Stimulated activated CD8-positive, alpha-beta memory T cell treated with anti-CD3 and anti-CD28 coated beads, Interleukin-7, amount 100 ng/mL, for 48 hours (primary cell): Measurements from ENCODE around the gene ATP10D.
"Not testable (repeated sequence)": the region's sequence is repeated elsewhere in the genome, so short reads cannot be mapped to it uniquely, and the experiment has no call there.

ENCODE experiments used
- DNase-seq, 2 donors: peaks; one replicate each; pipeline ENCODE4 v3.0.0-alpha.2; 2020; ENCODE audit warnings: low read depth in 1 of 2; ENCODE audit errors: extremely low read depth in 1 of 2

The ATP10D gene

DNA sequence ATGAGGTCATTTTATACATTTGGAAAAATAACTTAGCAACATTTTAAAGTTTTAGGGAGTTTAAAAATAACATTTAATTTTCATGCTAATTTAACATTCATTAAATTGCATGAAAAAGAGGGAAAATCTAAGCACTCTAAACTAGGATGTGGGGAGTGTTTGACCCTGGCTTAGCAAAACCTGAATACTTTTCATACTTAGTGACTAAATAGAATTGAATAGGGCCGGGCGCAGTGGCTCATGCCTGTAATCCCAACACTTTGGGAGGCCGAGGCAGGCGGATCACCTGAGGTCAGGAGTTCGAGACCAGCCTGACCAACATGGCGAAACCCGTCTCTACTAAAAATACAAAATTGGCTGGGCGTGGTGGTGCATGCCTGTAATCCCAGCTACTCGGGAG is 1.7 kb downstream of the ATP10D start:
- DNase-seq, result not testable (repeated sequence)

- DNase-seq, result no peak
Observed at GRCh38 chr4:47488706-47489105, 3.6 kb downstream of the ATP10D start.

DNA sequence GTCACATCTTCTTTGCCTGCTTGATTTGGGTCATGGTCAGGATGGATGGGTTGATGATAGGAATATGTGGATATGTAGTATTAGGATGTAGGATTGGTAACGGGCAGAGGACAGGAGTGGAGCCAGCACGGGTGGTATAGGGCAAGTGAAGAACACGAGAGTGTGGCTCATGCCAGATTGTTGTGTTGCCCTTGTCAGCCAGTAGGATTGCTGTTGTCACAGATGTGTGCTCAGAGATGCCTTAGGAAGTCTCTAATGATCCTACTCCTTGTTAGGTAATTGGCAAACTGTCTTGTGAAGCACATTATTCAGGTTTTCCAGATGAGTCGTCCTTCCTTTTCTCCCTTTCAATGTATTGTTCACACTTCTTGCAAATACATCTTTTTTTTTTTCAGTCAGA is 5.5 kb downstream of the ATP10D start:
- DNase-seq, result no peak

DNA sequence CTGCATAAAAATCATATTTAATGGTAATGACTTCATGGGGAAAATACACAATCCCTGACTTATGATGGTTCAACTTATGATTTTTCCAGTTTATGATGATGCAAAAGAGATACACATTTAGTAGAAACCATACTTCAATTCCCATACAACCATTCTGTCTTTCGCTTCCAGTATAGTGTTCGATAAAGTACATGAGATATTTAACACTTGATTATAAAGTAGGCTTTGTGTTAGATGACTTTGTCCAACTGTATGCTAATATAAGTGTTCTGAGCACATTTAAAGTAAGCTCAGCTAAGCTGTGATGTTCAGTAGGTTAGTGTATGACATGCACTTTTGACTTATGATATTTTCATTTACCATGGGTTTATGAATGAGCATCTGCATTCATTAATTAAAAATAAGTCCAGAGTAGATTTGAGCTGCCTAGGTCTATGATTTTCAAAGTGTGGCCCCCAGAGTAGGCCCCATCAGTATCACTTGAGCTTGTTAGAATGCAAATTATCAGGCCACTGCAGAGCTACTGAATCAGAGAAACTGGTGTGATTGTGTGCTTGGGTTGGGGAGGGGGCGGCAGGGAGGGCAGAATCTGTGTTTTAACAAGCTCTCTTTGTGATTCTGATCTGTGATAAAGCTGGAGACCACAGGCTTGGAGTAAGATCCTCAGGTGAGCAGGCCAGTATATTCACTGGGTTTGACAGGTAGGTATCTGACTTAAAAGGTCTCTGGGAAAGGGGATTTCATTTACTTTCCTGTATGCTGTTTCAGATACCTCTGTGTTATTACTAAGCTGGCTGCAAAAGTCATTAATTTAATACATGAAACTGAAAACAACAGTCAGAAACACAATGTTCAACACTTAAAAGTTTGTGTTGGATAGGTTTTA is 8.4 kb downstream of the ATP10D start:
- DNase-seq, result no peak

GRCh38 chr4:47494124-47494430 is 9.0 kb downstream of the ATP10D start:
- no peak for DNase-seq

- no peak for DNase-seq
Observed at GRCh38 chr4:47498899-47499298, 13.8 kb downstream of the ATP10D start.

- no peak for DNase-seq
Observed at GRCh38 chr4:47499700-47500099, 14.6 kb downstream of the ATP10D start.

DNA sequence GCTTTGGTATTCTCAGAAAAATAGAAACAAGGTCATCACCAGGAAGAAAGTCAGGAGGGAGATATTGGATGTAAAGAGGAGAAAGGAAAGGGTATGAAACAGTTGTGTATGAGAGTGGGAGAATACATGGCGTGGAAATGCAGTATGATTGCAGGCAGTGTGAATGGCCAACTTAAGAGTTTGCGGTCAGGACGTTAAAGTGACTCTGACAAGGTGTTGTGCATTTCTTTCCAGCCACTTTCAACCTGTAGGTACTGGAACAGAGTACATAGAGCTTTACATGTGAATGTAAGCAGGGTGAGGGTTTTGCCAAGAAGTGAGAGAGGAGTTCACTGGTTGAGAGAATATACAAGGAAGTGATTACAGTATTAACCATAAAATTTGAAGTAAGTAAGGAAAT is 15.7 kb downstream of the ATP10D start:
- no peak for DNase-seq

GRCh38 chr4:47505147-47505546 is 20.1 kb downstream of the ATP10D start:
- DNase-seq, result no peak

- no peak for DNase-seq
Observed at GRCh38 chr4:47505666-47506065, 20.6 kb downstream of the ATP10D start.

DNA sequence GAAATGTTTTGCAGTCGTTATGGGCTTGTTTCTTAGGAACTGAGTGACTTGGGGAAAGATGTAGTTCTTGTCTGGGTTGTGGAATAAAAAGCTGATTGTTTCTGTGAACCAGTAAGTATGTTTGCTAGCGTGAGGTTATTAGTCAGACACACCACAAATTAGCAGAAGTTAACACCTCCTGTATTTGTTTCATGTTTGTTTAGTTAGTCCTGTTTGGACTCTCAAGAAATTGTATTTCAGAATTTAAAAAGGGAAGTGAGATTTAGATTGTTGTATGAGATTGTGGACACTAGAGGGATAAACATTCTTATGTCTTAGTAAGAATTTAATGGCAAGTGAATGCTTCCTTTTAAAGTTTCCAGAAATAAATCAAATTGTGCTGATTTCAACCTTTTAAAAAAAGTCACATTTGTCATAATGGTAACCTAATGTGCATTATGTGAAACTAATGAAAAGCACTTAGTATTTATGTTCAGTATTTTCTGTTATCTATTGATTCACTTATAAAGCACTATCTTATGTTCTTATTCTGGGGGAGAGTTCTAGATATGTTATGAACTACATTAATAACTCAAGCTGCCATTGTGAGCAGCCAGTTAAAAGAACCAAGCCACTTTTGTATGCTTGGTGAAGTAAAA is 25.6 kb downstream of the ATP10D start:
- DNase-seq, result no peak

- no peak for DNase-seq
Observed at GRCh38 chr4:47513461-47513860, 28.4 kb downstream of the ATP10D start.

DNA sequence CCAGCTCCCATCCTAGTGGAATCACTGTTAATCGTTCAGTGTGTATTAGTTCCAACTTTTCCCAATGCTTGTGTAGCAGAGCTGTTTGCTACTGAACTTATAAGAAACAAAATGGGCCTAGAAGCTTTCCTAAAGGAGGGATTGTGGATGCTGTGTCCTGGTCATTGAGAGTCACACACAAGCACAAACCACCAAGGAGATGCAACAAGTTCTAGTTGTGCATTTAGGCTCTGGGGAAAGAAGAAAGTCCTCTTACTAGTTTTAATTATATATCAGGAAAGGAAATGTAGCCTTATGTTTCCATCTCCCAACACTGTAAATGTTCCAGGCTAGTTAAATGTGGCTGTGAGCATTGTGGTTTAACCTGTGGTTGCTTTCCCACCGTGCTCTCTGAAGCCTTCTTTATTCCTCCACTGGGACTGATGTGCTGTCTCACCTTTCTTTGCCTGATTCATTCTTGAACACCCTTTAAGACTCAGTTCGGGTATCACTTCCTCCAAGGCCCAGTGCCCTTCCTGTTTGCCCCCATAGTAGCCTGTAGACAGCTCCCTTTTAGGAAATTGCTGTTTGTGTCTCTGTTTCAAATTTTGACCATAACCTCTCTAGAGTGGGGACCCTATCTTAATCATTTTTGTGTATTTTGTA is 34.3 kb downstream of the ATP10D start:
- DNase-seq, result no peak

DNA sequence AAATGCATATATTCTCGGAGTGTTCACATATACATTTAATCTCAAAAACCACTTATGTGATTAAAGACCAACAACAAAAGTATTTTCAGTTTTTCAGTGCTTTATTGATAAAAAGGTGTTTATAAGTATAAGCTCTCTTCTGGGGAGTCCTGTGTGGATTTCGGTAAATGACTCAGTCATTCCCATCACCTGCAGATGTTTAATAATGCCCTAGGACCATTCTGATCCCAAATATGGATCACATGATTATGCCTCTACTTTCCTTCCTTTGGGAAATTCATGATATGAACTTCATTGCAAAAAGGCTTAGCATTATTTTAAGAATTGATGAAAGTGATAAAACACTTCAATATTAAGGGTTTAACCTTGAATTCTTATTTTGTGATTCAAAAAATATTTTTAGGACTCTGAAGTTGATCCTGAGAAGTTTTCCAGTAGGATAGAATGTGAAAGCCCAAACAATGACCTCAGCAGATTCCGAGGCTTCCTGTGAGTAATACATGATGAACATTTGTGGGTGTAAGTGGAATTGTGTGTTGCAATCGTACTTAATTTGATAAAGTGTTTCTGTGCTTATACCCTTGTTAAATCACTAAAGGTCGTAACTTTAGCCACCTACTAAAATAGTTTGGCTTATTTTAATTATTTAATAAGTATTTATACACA is 40.2 kb downstream of the ATP10D start:
- no peak for DNase-seq

DNA sequence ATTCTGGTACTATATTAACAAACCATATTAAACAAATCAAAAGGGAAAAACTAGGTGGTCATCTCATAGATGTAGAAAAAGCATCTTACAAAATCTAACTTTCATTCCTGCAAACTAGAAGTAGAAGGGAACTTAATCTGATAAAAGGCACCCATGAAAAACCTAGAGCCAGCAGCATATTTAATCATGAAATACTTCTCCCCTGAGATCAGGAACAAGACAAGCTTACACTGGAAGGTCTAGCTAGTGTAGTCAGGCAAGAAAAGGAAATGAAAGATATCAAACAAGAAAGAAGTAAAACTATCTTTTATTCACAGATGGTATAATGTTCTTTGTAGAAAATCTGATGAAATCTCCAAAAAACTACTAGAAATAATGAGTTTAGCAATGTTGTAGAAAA is 41.2 kb downstream of the ATP10D start:
- no peak for DNase-seq

GRCh38 chr4:47528646-47529045 is 43.6 kb downstream of the ATP10D start:
- not testable (repeated sequence) for DNase-seq

DNA sequence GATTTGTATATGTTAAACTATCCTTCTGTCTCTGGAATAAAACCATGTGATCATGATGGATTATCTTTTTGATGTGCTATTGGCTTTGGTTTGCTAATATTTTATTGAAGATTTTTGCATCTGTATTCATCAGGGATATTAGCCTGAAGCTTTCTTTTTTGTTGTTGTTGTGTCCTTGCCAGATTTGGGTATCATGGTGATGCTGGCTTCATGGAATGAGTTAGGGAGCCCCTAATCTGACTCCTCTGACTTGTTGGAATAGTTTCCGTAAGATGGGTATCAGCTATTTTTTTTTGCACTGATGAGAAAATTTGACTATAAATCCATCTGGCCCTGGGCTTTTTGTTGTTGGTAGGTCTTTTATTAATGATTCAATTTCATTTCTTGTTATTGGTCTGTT is 45.7 kb downstream of the ATP10D start:
- DNase-seq, result no peak

- peak; percentile 16 to 43 for DNase-seq
Observed at GRCh38 chr4:47531241-47531953, 46.3 kb downstream of the ATP10D start.

DNA sequence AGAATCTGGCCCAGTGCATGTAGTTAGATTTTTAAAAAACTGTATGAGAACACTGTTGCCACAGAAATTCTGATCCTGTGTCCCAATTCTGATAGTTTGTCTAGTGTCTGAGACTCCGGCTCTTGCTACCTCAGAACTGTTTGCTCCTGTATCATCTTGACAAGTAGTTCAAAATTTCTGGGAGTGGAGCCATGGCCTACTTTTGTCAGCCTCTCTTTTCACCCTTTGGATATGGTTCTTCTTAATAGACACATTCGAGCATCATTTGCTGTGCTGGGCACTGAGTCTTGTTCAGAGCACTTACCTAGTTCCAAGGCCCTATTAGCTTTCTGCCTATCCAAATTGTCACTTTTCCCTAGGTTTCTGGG is 46.9 kb downstream of the ATP10D start:
- no peak for DNase-seq

DNA sequence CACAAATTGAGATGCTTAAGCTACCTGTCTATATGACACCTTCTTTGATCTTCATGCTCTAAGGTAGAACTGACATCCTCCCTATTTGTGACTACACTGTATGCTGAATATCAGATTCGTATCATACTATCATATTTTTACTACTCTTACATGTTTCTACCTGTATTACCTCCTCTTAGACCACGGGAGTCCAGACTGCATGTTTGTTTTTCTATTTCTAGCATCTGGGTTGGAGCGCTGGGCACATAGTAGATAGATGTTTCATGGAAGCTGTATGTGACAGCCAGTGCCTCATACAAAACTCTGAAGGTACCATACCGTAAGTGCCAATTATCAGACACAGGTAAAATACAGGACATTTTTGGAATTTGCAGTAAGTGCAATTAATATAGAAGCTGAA is 47.6 kb downstream of the ATP10D start:
- no peak for DNase-seq
